ENCODE data around the gene TSPAN11. TPM values are rescaled to one million over a fixed set of nuclear protein-coding genes. Genes with fewer than 3 reads are reported as not detected.
A peak's percentile ranks its signal among the peaks of the same experiment; 100 is the strongest.

The TSPAN11 gene
- total RNA-seq, 4 donors from 2014 or later = 1.5 to 3.0 (median 2.9) TPM

DNA sequence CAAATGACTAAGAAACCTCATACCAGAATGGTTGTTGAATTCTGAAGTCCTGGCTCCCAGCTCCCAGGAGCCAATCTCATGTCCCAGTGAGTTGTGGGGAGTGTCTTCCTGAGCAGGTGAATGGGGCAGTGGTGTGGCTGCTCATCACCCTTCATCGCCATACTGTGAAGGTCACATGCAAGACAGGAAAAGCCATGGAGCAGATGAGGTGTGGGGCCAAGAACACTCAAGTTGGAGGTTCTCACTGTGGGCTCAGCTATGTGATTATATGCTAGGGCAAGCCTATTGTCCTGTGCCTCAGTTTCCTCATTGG is 16.6 kb upstream of the TSPAN11 start:
- Histone ChIP-seq H3K27ac (peak overlapping the region in 3 of 4 donors; percentile 11 to 43 (median 35)), H3K4me1 (peaks cover 0 to 15% (median 0%) of the 10 kb centered on the region in 4 donors), H3K9me3 (no peaks in the 10 kb centered on the region), H3K36me3 (no peaks in the 10 kb centered on the region), H3K27me3 (no peaks in the 10 kb centered on the region), H3K4me3 (no peak overlapping the region)
- TF ChIP-seq EP300 (IDR thresholded peaks at IDR 0.05; ENCODE audit: low read depth) (no peak), CTCF (IDR thresholded peaks at IDR 0.05) (no peak), POLR2A (IDR thresholded peaks at IDR 0.05) (no peak), POLR2AphosphoS5 (IDR thresholded peaks at IDR 0.05) (no peak)
- 93% methylated on average over 1 of the region's 1 CpG; no CpG with 5 or more reads in 1 of the 2 donors for WGBS, 2 donors (ENCODE audit: low coverage in 1 of 2)
- intact Hi-C loops (cut with DNase I; ENCODE audit: low total_unique reads) = no loop called here
- in situ Hi-C loops (cut with MboI; ENCODE audit: low pct_ligation_motif_present in 1 of 4, low pct_unique_long_range_greater_than_20kb in 1 of 4, low sequenced_read_pairs in 3 of 4) = no loop called here
- DNase-seq = no peak

GRCh38 chr12:30911207-30911606 is 15.3 kb upstream of the TSPAN11 start:
- in situ Hi-C loops (cut with MboI; ENCODE audit: low pct_ligation_motif_present in 1 of 4, low pct_unique_long_range_greater_than_20kb in 1 of 4, low sequenced_read_pairs in 3 of 4) = no loop called here
- Histone ChIP-seq H3K27ac (no peak overlapping the region), H3K4me3 (no peak overlapping the region), H3K27me3 (no peaks in the 10 kb centered on the region), H3K4me1 (peaks cover 0 to 15% (median 0%) of the 10 kb centered on the region in 4 donors), H3K36me3 (no peaks in the 10 kb centered on the region), H3K9me3 (no peaks in the 10 kb centered on the region)
- DNase-seq = no peak
- TF ChIP-seq POLR2A (IDR thresholded peaks at IDR 0.05) (no peak), EP300 (IDR thresholded peaks at IDR 0.05; ENCODE audit: low read depth) (no peak), POLR2AphosphoS5 (IDR thresholded peaks at IDR 0.05) (no peak), CTCF (IDR thresholded peaks at IDR 0.05) (no peak)
- intact Hi-C loops (cut with DNase I; ENCODE audit: low total_unique reads) = no loop called here
- WGBS, 2 donors (ENCODE audit: low coverage in 1 of 2) = 50 to 51% methylated on average over 4 to 6 of the region's 6 CpGs

GRCh38 chr12:30913323-30913722 is 13.2 kb upstream of the TSPAN11 start:
- intact Hi-C loops (cut with DNase I; ENCODE audit: low total_unique reads) = no loop called here
- no peaks in the 10 kb centered on the region for H3K9me3 ChIP-seq
- H3K36me3 ChIP-seq = no peaks in the 10 kb centered on the region
- no peak overlapping the region for H3K27ac ChIP-seq
- H3K27me3 ChIP-seq = no peaks in the 10 kb centered on the region
- 50 to 61% methylated on average over 4 of the region's 4 CpGs for WGBS, 2 donors (ENCODE audit: low coverage in 1 of 2)
- TF ChIP-seq POLR2A (IDR thresholded peaks at IDR 0.05) (no peak), EP300 (IDR thresholded peaks at IDR 0.05; ENCODE audit: low read depth) (no peak), POLR2AphosphoS5 (IDR thresholded peaks at IDR 0.05) (no peak)
- DNase-seq = no peak
- in situ Hi-C loops (cut with MboI; ENCODE audit: low pct_ligation_motif_present in 1 of 4, low pct_unique_long_range_greater_than_20kb in 1 of 4, low sequenced_read_pairs in 3 of 4) = no loop called here
- H3K4me1 ChIP-seq = peaks cover 0 to 14% (median 0%) of the 10 kb centered on the region in 4 donors
- H3K4me3 ChIP-seq = no peak overlapping the region

DNA sequence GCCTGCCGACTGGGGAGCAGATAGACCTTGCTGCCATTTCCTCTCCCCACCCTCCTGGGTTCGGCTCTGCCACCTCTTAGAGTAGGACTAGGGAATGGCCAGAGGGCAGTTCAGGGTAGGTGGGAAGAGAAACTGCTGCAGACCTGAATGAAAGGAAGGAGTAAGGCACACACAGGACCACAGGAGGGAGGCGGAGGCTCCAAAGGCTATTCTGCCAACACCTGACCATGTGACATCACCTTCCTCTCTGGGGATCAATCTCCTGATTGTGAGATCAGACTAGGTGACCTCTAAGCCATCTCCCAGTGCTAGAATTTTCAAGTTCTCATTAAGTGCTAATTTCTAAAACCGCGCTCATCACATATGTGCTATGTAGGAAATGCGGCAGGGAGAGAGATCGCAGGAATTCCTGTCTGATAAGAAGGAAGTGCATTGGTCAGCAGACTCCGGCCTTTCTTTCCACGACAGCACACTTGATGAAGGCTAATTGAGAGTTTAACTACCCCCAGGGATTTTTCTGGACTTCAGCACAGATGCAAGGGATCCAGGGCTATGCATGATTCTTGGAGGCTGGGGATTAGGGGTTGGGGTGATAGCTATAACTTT is 11.5 kb upstream of the TSPAN11 start:
- DNase-seq = no peak
- intact Hi-C loops (cut with DNase I; ENCODE audit: low total_unique reads) (no loop called here), in situ Hi-C loops (cut with MboI; ENCODE audit: low pct_ligation_motif_present in 1 of 4, low pct_unique_long_range_greater_than_20kb in 1 of 4, low sequenced_read_pairs in 3 of 4) (no loop called here)
- no peak overlapping the region for H3K4me3 ChIP-seq
- no peaks in the 10 kb centered on the region for H3K36me3 ChIP-seq
- H3K27me3 ChIP-seq = no peaks in the 10 kb centered on the region
- WGBS, 2 donors (ENCODE audit: low coverage in 1 of 2) = 75 to 83% methylated on average over 6 to 9 of the region's 9 CpGs
- no peak for TF ChIP-seq POLR2A (IDR thresholded peaks at IDR 0.05)
- TF ChIP-seq CTCF (IDR thresholded peaks at IDR 0.05) = no peak
- TF ChIP-seq EP300 (IDR thresholded peaks at IDR 0.05; ENCODE audit: low read depth) = no peak
- no peak for TF ChIP-seq POLR2AphosphoS5 (IDR thresholded peaks at IDR 0.05)
- no peaks in the 10 kb centered on the region for H3K4me1 ChIP-seq
- no peak overlapping the region for H3K27ac ChIP-seq
- no peaks in the 10 kb centered on the region for H3K9me3 ChIP-seq

- no peak overlapping the region for H3K4me3 ChIP-seq
- intact Hi-C loops (cut with DNase I; ENCODE audit: low total_unique reads) (no loop called here), in situ Hi-C loops (cut with MboI; ENCODE audit: low pct_ligation_motif_present in 1 of 4, low pct_unique_long_range_greater_than_20kb in 1 of 4, low sequenced_read_pairs in 3 of 4) (no loop called here)
- H3K27me3 ChIP-seq = peaks cover 22% of the 10 kb centered on the region
- DNase-seq = no peak
- H3K4me1 ChIP-seq = no peaks in the 10 kb centered on the region
- no peak for TF ChIP-seq POLR2A (IDR thresholded peaks at IDR 0.05)
- no peak for TF ChIP-seq EP300 (IDR thresholded peaks at IDR 0.05; ENCODE audit: low read depth)
- no peak for TF ChIP-seq POLR2AphosphoS5 (IDR thresholded peaks at IDR 0.05)
- TF ChIP-seq CTCF (IDR thresholded peaks at IDR 0.05) = no peak
- H3K27ac ChIP-seq = no peak overlapping the region
- 86% methylated on average over 1 of the region's 1 CpG; no CpG with 5 or more reads in 1 of the 2 donors for WGBS, 2 donors (ENCODE audit: low coverage in 1 of 2)
- H3K9me3 ChIP-seq = no peaks in the 10 kb centered on the region
- H3K36me3 ChIP-seq = no peaks in the 10 kb centered on the region
Measured at GRCh38 chr12:30923057-30923456, 3.5 kb upstream of the TSPAN11 start.
